DMS79 treated with DMSO at 0.1 percent for 48 hours (cell line): ENCODE results near the gene PXK.
"Not testable (repeated sequence)": the region's sequence is repeated elsewhere in the genome, so short reads cannot be mapped to it uniquely, and the experiment has no call there.

Experiments
- DNase-seq: peaks from one replicate; lab custom pipeline; 2025; lab: John Stamatoyannopoulos, UW

The PXK gene

GRCh38 chr3:58323529-58324390 lies 8.9 kb upstream of the PXK start:
- DNase-seq, result no peak

- DNase-seq, result no peak
Measured at GRCh38 chr3:58324391-58325390, 8.0 kb upstream of the PXK start.

GRCh38 chr3:58325525-58325992 lies 7.1 kb upstream of the PXK start:
- no peak for DNase-seq

- DNase-seq, result no peak
Measured at GRCh38 chr3:58326267-58326900, 6.3 kb upstream of the PXK start.

- DNase-seq, result no peak
Measured at GRCh38 chr3:58329150-58329921, 3.4 kb upstream of the PXK start.

GRCh38 chr3:58329922-58330413 lies 2.7 kb upstream of the PXK start:
- DNase-seq, result no peak

GRCh38 chr3:58331593-58332152 lies 1.0 kb upstream of the PXK start:
- no peak for DNase-seq

GRCh38 chr3:58333206-58334012 lies 717 bp downstream of the PXK start:
- DNase-seq, result peak; percentile 42

GRCh38 chr3:58334013-58334321 lies 1.3 kb downstream of the PXK start:
- no peak for DNase-seq

GRCh38 chr3:58334506-58334884 lies 1.8 kb downstream of the PXK start:
- no peak for DNase-seq

GRCh38 chr3:58335652-58335947 lies 2.9 kb downstream of the PXK start:
- DNase-seq, result no peak

- DNase-seq, result no peak
Measured at GRCh38 chr3:58336135-58336882, 3.6 kb downstream of the PXK start.

- no peak for DNase-seq
Measured at GRCh38 chr3:58337190-58337589, 4.5 kb downstream of the PXK start.

GRCh38 chr3:58339146-58339545 lies 6.5 kb downstream of the PXK start:
- DNase-seq, result not testable (repeated sequence)

- DNase-seq, result no peak
Measured at GRCh38 chr3:58340594-58341244, 8.0 kb downstream of the PXK start.

GRCh38 chr3:58341376-58341775 lies 8.7 kb downstream of the PXK start:
- DNase-seq, result no peak

- DNase-seq, result no peak
Measured at GRCh38 chr3:58342676-58343075, 10.0 kb downstream of the PXK start.

- no peak for DNase-seq
Measured at GRCh38 chr3:58345457-58345856, 12.8 kb downstream of the PXK start.

GRCh38 chr3:58346368-58346767 lies 13.7 kb downstream of the PXK start:
- DNase-seq, result no peak
